Stimulated activated naive CD8-positive, alpha-beta T cell treated with anti-CD3 and anti-CD28 coated beads, Interleukin-15, Interleukin-2, amounts not matched to agents 100 U/mL and 50 U/mL, for 24 hours (primary cell): ENCODE measurements around the gene PRKN.

Experiments
- ATAC-seq: fragments of 150-1000 bp; cut with Tn5 transposase; one replicate; pipeline ENCODE4 v1.10.0; 2021
- DNase-seq: peaks from one replicate; pipeline ENCODE4 v3.0.0; 2021

PRKN gene

GRCh38 chr6:162242915-162243314, 484.7 kb downstream of the PRKN start:
- DNase-seq, result no peak
- ATAC-seq, result no peak

- ATAC-seq, result no peak
- no peak for DNase-seq
These were observed 488.2 kb downstream of the PRKN start for GRCh38 chr6:162239330-162239729.

GRCh38 chr6:162238675-162239074, 488.9 kb downstream of the PRKN start:
- DNase-seq, result no peak
- ATAC-seq, result no peak

GRCh38 chr6:162237331-162237730, 490.2 kb downstream of the PRKN start:
- no peak for DNase-seq

GRCh38 chr6:162234631-162235030, 492.9 kb downstream of the PRKN start:
- no peak for DNase-seq
- no peak for ATAC-seq

More at GRCh38 chr6:162237331-162237730, 490.2 kb downstream of the PRKN start:
- no peak for ATAC-seq

- ATAC-seq, result no peak
- DNase-seq, result no peak
These were observed 497.3 kb downstream of the PRKN start for GRCh38 chr6:162230147-162230752.

GRCh38 chr6:162229093-162229492, 498.5 kb downstream of the PRKN start:
- DNase-seq (no peak), ATAC-seq (no peak)

- ATAC-seq (no peak), DNase-seq (no peak)
These were observed 500.8 kb downstream of the PRKN start for GRCh38 chr6:162226803-162227202.

- ATAC-seq, result no peak
- DNase-seq, result no peak
These were observed 505.0 kb downstream of the PRKN start for GRCh38 chr6:162222521-162222920.

GRCh38 chr6:162220876-162221275, 506.7 kb downstream of the PRKN start:
- no peak for DNase-seq
- ATAC-seq, result no peak

GRCh38 chr6:162219266-162219665, 508.3 kb downstream of the PRKN start:
- no peak for DNase-seq
- no peak for ATAC-seq

- ATAC-seq (no peak), DNase-seq (no peak)
These were observed 509.6 kb downstream of the PRKN start for GRCh38 chr6:162217811-162218493.

- no peak for DNase-seq
These were observed 510.5 kb downstream of the PRKN start for GRCh38 chr6:162217058-162217457.

GRCh38 chr6:162211777-162212176, 515.8 kb downstream of the PRKN start:
- ATAC-seq (no peak), DNase-seq (no peak)

More at GRCh38 chr6:162217058-162217457, 510.5 kb downstream of the PRKN start:
- ATAC-seq, result no peak

GRCh38 chr6:162211022-162211421, 516.5 kb downstream of the PRKN start:
- no peak for ATAC-seq

GRCh38 chr6:162203287-162203686, 524.3 kb downstream of the PRKN start:
- ATAC-seq (no peak), DNase-seq (no peak)

More at GRCh38 chr6:162211022-162211421, 516.5 kb downstream of the PRKN start:
- no peak for DNase-seq

- DNase-seq, result no peak
- no peak for ATAC-seq
These were observed 526.4 kb downstream of the PRKN start for GRCh38 chr6:162200945-162201690.

GRCh38 chr6:162200041-162200440, 527.5 kb downstream of the PRKN start:
- DNase-seq (no peak), ATAC-seq (no peak)

GRCh38 chr6:162198925-162199324, 528.6 kb downstream of the PRKN start:
- ATAC-seq, result no peak
- DNase-seq, result no peak

GRCh38 chr6:162198076-162198475, 529.5 kb downstream of the PRKN start:
- ATAC-seq (no peak), DNase-seq (no peak)

- ATAC-seq (no peak), DNase-seq (no peak)
These were observed 532.1 kb downstream of the PRKN start for GRCh38 chr6:162195441-162195840.

GRCh38 chr6:162190981-162191380, 536.6 kb downstream of the PRKN start:
- ATAC-seq (no peak), DNase-seq (no peak)
